Measurements from ENCODE around the gene SFMBT1.
"Not testable (repeated sequence)": the region's sequence is repeated elsewhere in the genome, so short reads cannot be mapped to it uniquely, and the experiment has no call there.

The SFMBT1 gene

GRCh38 chr3:53035825-53036619, 9.9 kb downstream of the SFMBT1 start:
- DNase-seq: no peak

- DNase-seq: not testable (repeated sequence)
Measured at GRCh38 chr3:53035018-53035417, 10.9 kb downstream of the SFMBT1 start.

GRCh38 chr3:53034411-53034810, 11.5 kb downstream of the SFMBT1 start:
- not testable (repeated sequence) for DNase-seq

- no peak for DNase-seq
Measured at GRCh38 chr3:53032609-53033008, 13.3 kb downstream of the SFMBT1 start.

GRCh38 chr3:53030619-53031449, 15.0 kb downstream of the SFMBT1 start:
- no peak for DNase-seq

GRCh38 chr3:53028641-53029040, 17.2 kb downstream of the SFMBT1 start:
- no peak for DNase-seq

GRCh38 chr3:53027254-53027844, 18.5 kb downstream of the SFMBT1 start:
- DNase-seq: no peak

GRCh38 chr3:53026382-53027162, 19.3 kb downstream of the SFMBT1 start:
- DNase-seq: no peak

GRCh38 chr3:53024315-53024714, 21.6 kb downstream of the SFMBT1 start:
- DNase-seq: no peak

GRCh38 chr3:53023072-53023823, 22.6 kb downstream of the SFMBT1 start:
- no peak for DNase-seq

GRCh38 chr3:53022647-53023046, 23.2 kb downstream of the SFMBT1 start:
- no peak for DNase-seq

- no peak for DNase-seq
Measured at GRCh38 chr3:53016236-53016635, 29.6 kb downstream of the SFMBT1 start.

GRCh38 chr3:53011324-53011723, 34.5 kb downstream of the SFMBT1 start:
- DNase-seq: no peak

GRCh38 chr3:53009826-53010539, 35.9 kb downstream of the SFMBT1 start:
- no peak for DNase-seq

GRCh38 chr3:53008932-53009331, 36.9 kb downstream of the SFMBT1 start:
- DNase-seq: no peak

- DNase-seq: no peak
Measured at GRCh38 chr3:53005854-53006513, 39.9 kb downstream of the SFMBT1 start.

GRCh38 chr3:53005338-53005737, 40.5 kb downstream of the SFMBT1 start:
- no peak for DNase-seq

GRCh38 chr3:53003320-53003719, 42.6 kb downstream of the SFMBT1 start:
- DNase-seq: no peak

GRCh38 chr3:52998771-52999513, 46.9 kb downstream of the SFMBT1 start:
- DNase-seq: no peak

- no peak for DNase-seq
Measured at GRCh38 chr3:52990637-52991036, 55.2 kb downstream of the SFMBT1 start.

All from C1 segment of cervical spinal cord (tissue), 14 donors.